ENCODE measurements around the gene TRIM29. TPM values are rescaled to one million over a fixed set of nuclear protein-coding genes. Genes with fewer than 3 reads are reported as not detected.

The TRIM29 gene
- total RNA-seq, 2 experiments from 2014 or later: not detected

DNA sequence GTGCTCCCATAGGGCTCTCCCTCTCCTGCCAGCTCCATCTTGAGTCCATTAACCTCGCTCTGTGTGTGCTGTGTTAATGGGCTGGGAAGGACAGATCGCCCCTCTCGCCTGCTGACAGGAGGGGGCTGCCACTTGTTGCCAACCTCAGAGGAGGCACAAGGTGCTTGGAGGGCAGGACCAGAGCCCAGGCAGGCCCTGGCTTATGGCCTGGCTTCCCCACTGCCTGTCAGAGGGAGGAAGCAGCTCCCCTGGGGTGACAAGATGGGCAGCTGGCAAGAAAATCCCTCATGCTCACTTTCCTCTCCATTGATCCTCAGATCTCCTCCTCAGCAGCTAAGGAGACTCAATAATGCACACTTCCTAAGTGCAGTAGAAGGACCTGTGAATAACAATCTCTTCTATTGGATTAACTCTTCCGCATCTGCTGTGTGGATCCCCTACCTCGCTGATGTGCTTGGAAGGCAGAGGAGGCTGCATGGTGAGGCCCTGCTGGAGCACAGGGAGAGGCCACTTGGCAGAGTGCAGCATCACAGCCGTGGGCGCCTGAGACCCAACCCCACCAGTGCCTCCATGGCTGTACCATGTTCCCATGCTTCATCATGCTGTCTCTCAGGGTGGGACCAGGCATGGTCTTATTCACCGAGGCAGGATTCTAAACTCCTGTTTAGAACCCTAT lies 70.3 kb downstream of the TRIM29 start:
- POLR2A ChIA-PET: no interaction called here
- CTCF ChIA-PET: no interaction called here
- Mint-ChIP-seq H3K27me3 (peaks cover 19% of the 10 kb centered on the region), H3K4me3 (no peak overlapping the region), H3K4me1 (ENCODE audit: low read depth) (no peaks in the 10 kb centered on the region), H3K27ac (no peak overlapping the region), H3K9me3 (no peaks in the 10 kb centered on the region), H3K36me3 (no peaks in the 10 kb centered on the region)
- intact Hi-C loops (cut with micrococcal nuclease): no loop called here
- no peak for DNase-seq

DNA sequence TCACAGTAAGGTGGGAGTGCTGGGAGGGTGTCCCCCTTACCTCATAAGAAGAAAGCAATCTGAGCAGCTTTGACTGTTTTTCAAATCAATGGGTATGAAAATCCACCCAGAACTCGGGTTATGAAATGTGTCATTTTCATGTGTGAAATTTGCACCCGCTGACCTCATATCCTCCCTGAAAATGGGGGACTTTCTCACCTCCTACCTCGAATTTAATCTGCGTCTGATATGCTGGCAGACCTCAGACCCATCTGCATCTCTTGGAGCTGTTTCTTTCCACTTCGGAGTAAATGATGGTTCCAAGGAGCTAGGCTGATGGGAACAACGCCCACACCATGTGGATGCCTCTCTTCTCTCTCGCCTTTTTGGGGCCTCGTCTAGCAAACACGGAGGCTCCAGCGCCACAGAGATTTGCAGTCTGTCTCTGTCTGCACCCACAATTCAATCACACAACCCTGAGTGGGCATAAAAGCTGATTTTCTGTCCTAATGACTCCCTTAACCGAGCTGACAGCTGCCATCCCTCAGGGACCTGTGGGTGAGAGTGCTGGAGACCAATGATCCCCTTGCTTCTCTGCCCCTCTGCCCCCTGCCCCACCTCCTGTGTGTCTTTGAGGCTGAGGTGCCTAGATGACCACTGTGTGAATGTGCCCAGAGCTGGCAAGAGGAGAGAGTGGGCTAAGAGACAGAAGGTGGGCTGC lies 71.0 kb downstream of the TRIM29 start:
- H3K4me1 Mint-ChIP-seq (ENCODE audit: low read depth): no peaks in the 10 kb centered on the region
- ChIA-PET POLR2A (no interaction called here), CTCF (interaction anchor here (1.1 kb wide), 1 partner anchor 11 kb away, joined by 3 read pairs; no protein-coding TSS in a partner anchor)
- H3K4me3 Mint-ChIP-seq: no peak overlapping the region
- no peak overlapping the region for H3K27ac Mint-ChIP-seq
- intact Hi-C loops (cut with micrococcal nuclease): no loop called here
- no peaks in the 10 kb centered on the region for H3K9me3 Mint-ChIP-seq
- DNase-seq: no peak
- H3K27me3 Mint-ChIP-seq: peaks cover 21% of the 10 kb centered on the region
- no peaks in the 10 kb centered on the region for H3K36me3 Mint-ChIP-seq

DNA sequence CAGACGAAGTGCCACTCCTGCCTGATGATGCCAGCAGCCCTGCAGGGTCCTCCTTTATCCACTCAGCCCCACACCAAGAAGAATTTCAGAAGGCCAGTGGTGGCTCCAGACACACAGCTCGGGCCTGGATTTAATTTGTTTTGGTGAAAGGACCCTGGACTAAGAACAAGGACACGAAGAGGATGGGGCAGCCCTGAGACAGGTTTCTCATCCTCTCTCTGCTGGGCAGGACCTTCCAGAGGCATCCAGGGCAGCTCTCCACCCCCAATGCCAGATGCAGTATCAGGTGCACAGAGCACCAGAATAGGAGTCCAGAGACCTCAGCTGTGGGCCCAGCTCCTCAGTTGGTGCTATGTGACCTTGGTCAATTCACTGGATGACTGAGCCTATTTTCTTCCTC lies 72.0 kb downstream of the TRIM29 start:
- intact Hi-C loops (cut with micrococcal nuclease): no loop called here
- Mint-ChIP-seq H3K9me3 (no peaks in the 10 kb centered on the region), H3K4me1 (ENCODE audit: low read depth) (no peaks in the 10 kb centered on the region), H3K27me3 (peaks cover 24% of the 10 kb centered on the region), H3K27ac (no peak overlapping the region), H3K4me3 (no peak overlapping the region), H3K36me3 (no peaks in the 10 kb centered on the region)
- POLR2A ChIA-PET: no interaction called here
- CTCF ChIA-PET: interaction anchor here (1.1 kb wide), 1 partner anchor 12 kb away, joined by 3 read pairs; no protein-coding TSS in a partner anchor
- no peak for DNase-seq

DNA sequence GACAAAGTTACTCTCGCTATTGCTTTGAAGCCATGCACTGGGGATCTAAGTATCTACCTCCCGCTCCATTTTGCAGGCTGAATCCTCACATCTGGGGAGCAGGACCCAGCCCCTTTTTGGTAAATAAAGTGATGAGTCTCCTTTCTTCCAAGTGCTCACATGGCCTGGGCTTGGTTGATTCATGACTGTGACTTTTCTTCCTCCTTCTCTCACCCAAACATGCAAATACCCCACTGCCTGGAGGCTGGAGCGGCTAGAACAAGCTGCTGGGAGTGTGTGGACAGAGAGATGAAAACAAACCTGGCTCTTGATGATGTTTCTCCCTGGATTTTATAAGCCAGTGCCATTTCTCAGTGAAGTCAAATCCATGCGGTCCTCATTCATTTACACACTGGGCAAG lies 72.7 kb downstream of the TRIM29 start:
- Mint-ChIP-seq H3K4me1 (ENCODE audit: low read depth) (no peaks in the 10 kb centered on the region), H3K4me3 (no peak overlapping the region), H3K9me3 (no peaks in the 10 kb centered on the region), H3K36me3 (no peaks in the 10 kb centered on the region), H3K27me3 (peaks cover 24% of the 10 kb centered on the region), H3K27ac (no peak overlapping the region)
- no peak for DNase-seq
- ChIA-PET POLR2A (no interaction called here), CTCF (no interaction called here)
- intact Hi-C loops (cut with micrococcal nuclease): no loop called here

DNA sequence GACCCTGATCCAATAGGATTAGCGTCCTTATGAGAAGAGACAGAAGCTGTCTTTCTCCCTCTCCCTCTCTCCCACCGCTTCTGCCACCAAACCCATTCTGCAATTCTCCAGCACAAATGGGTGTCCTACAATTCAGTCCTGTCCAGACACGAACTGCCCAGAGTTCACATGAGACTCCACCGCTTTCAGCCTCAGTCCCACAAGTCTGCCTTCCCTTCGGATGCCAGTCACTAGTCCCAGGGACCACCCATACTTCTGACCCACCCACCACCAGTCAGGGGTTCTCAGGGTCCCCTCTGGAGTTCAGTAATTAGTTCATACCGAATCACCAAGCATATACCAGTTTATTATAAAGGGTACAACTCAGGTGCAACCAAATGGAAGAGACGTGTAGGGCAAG lies 73.6 kb downstream of the TRIM29 start:
- Mint-ChIP-seq H3K36me3 (no peaks in the 10 kb centered on the region), H3K27me3 (peaks cover 24% of the 10 kb centered on the region), H3K9me3 (no peaks in the 10 kb centered on the region), H3K4me1 (ENCODE audit: low read depth) (no peaks in the 10 kb centered on the region), H3K4me3 (no peak overlapping the region), H3K27ac (no peak overlapping the region)
- POLR2A ChIA-PET: no interaction called here
- intact Hi-C loops (cut with micrococcal nuclease): no loop called here
- CTCF ChIA-PET: no interaction called here
- DNase-seq: no peak

DNA sequence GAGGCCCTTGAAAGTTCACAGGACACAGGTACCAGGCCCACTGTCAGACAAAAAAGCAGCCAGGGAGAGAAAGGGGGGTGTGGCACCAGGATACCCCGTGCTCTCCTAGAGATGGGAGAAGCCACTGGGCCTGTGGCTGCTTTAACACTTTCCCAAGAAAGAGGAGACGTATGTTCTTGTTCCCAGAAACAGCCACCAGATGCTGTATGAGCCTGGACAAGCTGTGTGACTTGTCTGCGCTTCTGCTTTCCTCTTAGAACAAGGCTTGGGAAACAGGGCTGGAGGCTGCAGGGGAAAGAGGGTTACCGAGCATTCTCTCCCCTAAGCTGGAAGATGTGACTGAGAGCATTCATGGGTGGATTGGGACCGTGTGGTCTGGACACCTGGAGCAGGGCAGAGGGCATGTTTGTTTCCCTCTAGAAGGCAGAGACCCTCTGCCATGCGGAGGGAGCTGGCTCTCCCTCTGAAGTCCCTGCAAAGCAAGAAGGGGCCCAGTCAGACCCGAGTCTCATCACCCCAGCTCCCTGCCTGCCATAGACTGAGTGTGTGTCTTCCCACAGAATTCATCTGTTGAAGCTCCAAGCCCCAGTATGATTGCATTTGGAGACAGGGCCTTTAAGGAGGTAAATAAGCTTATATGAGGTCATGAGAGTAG lies 74.1 kb downstream of the TRIM29 start:
- DNase-seq: no peak
- intact Hi-C loops (cut with micrococcal nuclease): no loop called here
- Mint-ChIP-seq H3K4me3 (no peak overlapping the region), H3K36me3 (no peaks in the 10 kb centered on the region), H3K4me1 (ENCODE audit: low read depth) (no peaks in the 10 kb centered on the region), H3K9me3 (no peaks in the 10 kb centered on the region), H3K27ac (no peak overlapping the region), H3K27me3 (peaks cover 24% of the 10 kb centered on the region)
- ChIA-PET CTCF (no interaction called here), POLR2A (no interaction called here)

DNA sequence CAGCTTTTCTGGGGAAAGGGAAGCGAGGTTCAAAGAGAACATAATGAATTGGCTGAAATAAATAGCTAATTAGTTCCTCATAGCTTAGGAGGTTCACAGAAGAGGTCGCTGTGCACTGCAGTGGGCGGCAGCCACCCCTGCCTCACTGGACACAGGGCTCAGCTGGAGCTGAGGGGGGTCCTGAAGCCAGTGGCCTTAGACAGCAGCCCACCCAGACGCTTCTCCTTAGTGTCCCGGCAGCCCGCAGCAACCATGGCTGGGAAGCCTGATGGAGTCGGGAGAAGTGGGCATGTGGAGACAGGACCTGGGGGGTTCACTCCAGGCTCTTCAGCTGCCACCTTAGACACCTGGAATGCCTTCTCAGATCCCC lies 75.4 kb downstream of the TRIM29 start:
- POLR2A ChIA-PET: no interaction called here
- H3K36me3 Mint-ChIP-seq: no peaks in the 10 kb centered on the region
- no peak for DNase-seq
- H3K4me1 Mint-ChIP-seq (ENCODE audit: low read depth): no peaks in the 10 kb centered on the region
- H3K27ac Mint-ChIP-seq: no peak overlapping the region
- intact Hi-C loops (cut with micrococcal nuclease): no loop called here
- H3K9me3 Mint-ChIP-seq: no peaks in the 10 kb centered on the region
- CTCF ChIA-PET: no interaction called here
- H3K4me3 Mint-ChIP-seq: no peak overlapping the region
- peaks cover 15% of the 10 kb centered on the region for H3K27me3 Mint-ChIP-seq

DNA sequence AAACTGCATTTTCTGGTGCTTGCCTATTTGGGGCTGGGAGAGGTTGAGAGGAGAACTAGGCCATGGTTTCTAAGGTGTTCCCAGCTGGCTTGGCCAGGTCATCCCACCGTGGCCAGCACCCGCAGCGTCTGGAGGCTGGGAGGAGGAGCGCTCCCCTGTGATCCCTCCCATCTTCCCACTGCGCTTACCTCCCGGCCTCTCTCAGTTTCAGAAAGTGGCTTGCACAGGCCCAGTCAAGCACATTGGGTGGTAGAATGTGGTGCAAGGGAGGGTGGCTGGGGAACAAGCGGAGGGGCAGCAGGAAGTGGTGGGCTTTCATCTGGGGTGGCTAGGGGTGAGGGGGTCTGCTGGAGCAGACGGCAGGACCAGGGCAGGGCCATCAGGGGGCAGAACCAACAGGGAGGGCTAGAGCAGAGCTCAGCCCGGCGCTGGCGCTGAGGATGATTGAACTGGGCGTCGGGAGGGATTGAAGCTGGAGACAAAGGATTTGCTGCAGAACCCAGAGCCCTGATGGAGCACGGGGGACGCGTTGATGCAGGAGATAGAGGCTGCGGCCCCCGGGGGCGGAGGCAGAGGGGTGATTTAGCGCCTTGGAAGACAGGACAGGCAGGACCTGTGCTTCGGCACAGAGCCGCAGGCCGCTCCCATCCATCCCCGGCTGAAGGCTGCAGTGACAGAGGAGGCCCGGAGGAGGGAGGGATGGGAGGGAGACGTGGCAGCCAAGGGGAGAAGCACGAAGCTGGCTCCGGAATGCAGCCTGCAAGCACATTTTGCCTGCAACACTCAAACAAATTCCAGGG lies 76.0 kb downstream of the TRIM29 start:
- POLR2A ChIA-PET: no interaction called here
- H3K4me1 Mint-ChIP-seq (ENCODE audit: low read depth): no peaks in the 10 kb centered on the region
- no peak overlapping the region for H3K4me3 Mint-ChIP-seq
- no peaks in the 10 kb centered on the region for H3K9me3 Mint-ChIP-seq
- H3K36me3 Mint-ChIP-seq: no peaks in the 10 kb centered on the region
- peaks cover 17% of the 10 kb centered on the region for H3K27me3 Mint-ChIP-seq
- intact Hi-C loops (cut with micrococcal nuclease): no loop called here
- CTCF ChIA-PET: no interaction called here
- H3K27ac Mint-ChIP-seq: no peak overlapping the region
- no peak for DNase-seq

Other genes with a start within 250 kb of the TRIM29 start
- 1 to 10 TPM in 1 of 2 experiments, under 1 TPM in 1; 0.90 to 1.2 TPM for gene OAF, start 72.9 kb upstream of the TRIM29 start, total RNA-seq
- not detected for gene POU2F3, start 102.0 kb upstream of the TRIM29 start, total RNA-seq
- gene TLCD5, start 187.2 kb upstream of the TRIM29 start, total RNA-seq: 1 to 10 TPM; 1.0 to 1.6 TPM
- 10 to 100 TPM; 16.4 to 16.9 TPM for gene ARHGEF12, start 198.3 kb upstream of the TRIM29 start, total RNA-seq